ENCODE measurements around the gene LPIN3. TPM values are rescaled to one million over a fixed set of nuclear protein-coding genes. Genes with fewer than 3 reads are reported as not detected.

The LPIN3 gene
- total and polyA plus RNA-seq, 2 of the 8 experiments (the other 6 are each of a cell fraction or from before 2014, with no cell fraction given) = 3.7 to 3.9 TPM

- Histone ChIP-seq H2BK15ac (ENCODE audit: low read length) (no peak overlapping the region), H3K18ac (ENCODE audit: extremely low read depth, low read length) (no peak overlapping the region), H2BK12ac (ENCODE audit: low read depth, low read length) (no peak overlapping the region), H3K27me3 (replicated peaks in 1 of 4; ENCODE audit: control insufficient read depth in 3 of 4, extremely low read depth in 1 of 4, insufficient read depth in 3 of 4, low read length in 3 of 4) (0 out of 7 replicates have a peak, but pooled peaks cover 0 to 2% (median 0%) of the 10 kb centered on the region in 4 experiments), H3K4me3 (ENCODE audit: extremely low read depth in 1 of 4, insufficient read depth in 2 of 4, low read depth in 3 of 4, low read length in 4 of 4) (no peak overlapping the region), H3K79me1 (ENCODE audit: low read depth, low read length) (no peaks in the 10 kb centered on the region), H3K79me2 (ENCODE audit: control insufficient read depth in 1 of 2, insufficient read depth in 2 of 2, low read length in 2 of 2) (no peaks in the 10 kb centered on the region), H4K5ac (ENCODE audit: insufficient read length, low read depth, low read length) (no peak overlapping the region), H2BK120ac (replicated peaks; ENCODE audit: low read depth, low read length) (no peak overlapping the region), H2BK5ac (ENCODE audit: low read depth, low read length) (no peak overlapping the region), H4K20me1 (replicated peaks in 1 of 2; ENCODE audit: control insufficient read depth in 1 of 2, insufficient read depth in 2 of 2, low read length in 2 of 2) (no peaks in the 10 kb centered on the region), H3K4me2 (ENCODE audit: insufficient read depth in 1 of 2, low read depth in 2 of 2, low read length in 2 of 2) (no peak overlapping the region), H3K56ac (replicated peaks; ENCODE audit: insufficient read length, low read depth, low read length) (no peak overlapping the region), H2AFZ (ENCODE audit: low read length) (no peak overlapping the region), H4K91ac (replicated peaks; ENCODE audit: insufficient read length, low read length) (no peak overlapping the region), H2BK20ac (ENCODE audit: low read length) (no peak overlapping the region), H3K4ac (replicated peaks; ENCODE audit: insufficient read length, low read depth, low read length) (no peak overlapping the region), H3K9ac (replicated peaks in 1 of 4; ENCODE audit: extremely low read depth in 1 of 4, low read depth in 3 of 4, low read length in 3 of 4) (no peak overlapping the region), H4K8ac (ENCODE audit: extremely low read depth, insufficient read depth, low read length) (no peak overlapping the region), H3K36me3 (ENCODE audit: control insufficient read depth in 2 of 4, insufficient read depth in 4 of 4, low read length in 3 of 4) (no peaks in the 10 kb centered on the region), H3K27ac (ENCODE audit: low read depth, low read length) (no peak overlapping the region), H3K23me2 (ENCODE audit: low read depth, low read length) (no peaks in the 10 kb centered on the region), H3K14ac (ENCODE audit: insufficient read length) (no peak overlapping the region), H2AK5ac (ENCODE audit: low read depth, low read length) (no peak overlapping the region), H3K4me1 (replicated peaks in 1 of 4; ENCODE audit: control insufficient read depth in 3 of 4, insufficient read depth in 4 of 4, low read length in 3 of 4) (no peaks in the 10 kb centered on the region), H3K9me3 (ENCODE audit: insufficient read depth in 2 of 2, low read depth in 1 of 2, low read length in 1 of 2) (no peaks in the 10 kb centered on the region), H3K23ac (ENCODE audit: insufficient read length) (no peak overlapping the region)
- ChIA-PET POLR2A (ENCODE audit: partially characterized antibody) (no interaction called here), CTCF (ENCODE audit: partially characterized antibody) (interaction anchor here (1.0 to 3.2 kb wide), 4 partner anchors 8 to 197 kb away, joined by 3 to 16 read pairs (median 4); partner anchors contain the start of gene LPIN3)
- 89% methylated on average over 4 of the region's 4 CpGs; no CpG with 5 or more reads in 1 of the 2 experiments for WGBS, 2 experiments (ENCODE audit: extremely low coverage in 1 of 2, insufficient coverage in 1 of 2, insufficient read length in 1 of 2, insufficient replicate concordance in 2 of 2, low coverage in 1 of 2, low lambda C conversion rate in 2 of 2, missing lambda C conversion rate in 1 of 2)
- FAIRE-seq (no peak), DNase-seq (ENCODE audit: low read depth in 1 of 2, low spot score in 2 of 2) (no peak)
- no peak for TF ChIP-seq SP1 (IDR thresholded peaks at IDR 0.05; ENCODE audit: low read depth, low read length)
- TF ChIP-seq RBBP5 (IDR thresholded peaks at IDR 0.05; ENCODE audit: borderline replicate concordance, low read depth, low read length) = no peak
- TF ChIP-seq KDM5A (IDR thresholded peaks at IDR 0.05; ENCODE audit: low read length) = no peak
- TF ChIP-seq EZH2 (IDR thresholded peaks at IDR 0.05; ENCODE audit: low read depth, low read length, severe bottlenecking) = no peak
- no peak for TF ChIP-seq CHD2 (IDR thresholded peaks at IDR 0.05; ENCODE audit: low read length)
- no peak for TF ChIP-seq YY1 (IDR thresholded peaks at IDR 0.05; ENCODE audit: low read depth, low read length)
- TF ChIP-seq USF2 (IDR thresholded peaks at IDR 0.05; ENCODE audit: low read length) = no peak
- TF ChIP-seq PHF8 (conservative IDR thresholded peaks at IDR 0.05; ENCODE audit: low read depth, low read length) = no peak
- no peak for TF ChIP-seq TAF7 (optimal IDR thresholded peaks at IDR 0.05; ENCODE audit: borderline replicate concordance, low read depth, low read length)
- TF ChIP-seq TEAD4 (IDR thresholded peaks at IDR 0.05; ENCODE audit: low read depth, low read length) = no peak
- no peak for TF ChIP-seq SIX5 (IDR thresholded peaks at IDR 0.05; ENCODE audit: low read depth, low read length)
- no peak for TF ChIP-seq SIN3A (conservative IDR thresholded peaks at IDR 0.05 in 1 of 2, IDR thresholded peaks at IDR 0.05 in 1 of 2; ENCODE audit: low read depth in 1 of 2, low read length in 2 of 2)
Observed at GRCh38 chr20:41331731-41332130, 8.9 kb upstream of the LPIN3 start.

Data from H1 (cell line).